Epithelial cell of prostate (primary cell): ENCODE results near the gene PTPRG.

Experiments
- DNase-seq: peaks from one replicate; pipeline ENCODE4 v3.0.0-alpha.2; 2011; ENCODE audit warnings: low read depth, low spot score
- H3K27ac ChIP-seq: fragments of 450-650 bp; 2 replicates; pipeline ENCODE4 v1.5.1; 2017; ENCODE audit warnings: mild to moderate bottlenecking

Gene PTPRG

DNA sequence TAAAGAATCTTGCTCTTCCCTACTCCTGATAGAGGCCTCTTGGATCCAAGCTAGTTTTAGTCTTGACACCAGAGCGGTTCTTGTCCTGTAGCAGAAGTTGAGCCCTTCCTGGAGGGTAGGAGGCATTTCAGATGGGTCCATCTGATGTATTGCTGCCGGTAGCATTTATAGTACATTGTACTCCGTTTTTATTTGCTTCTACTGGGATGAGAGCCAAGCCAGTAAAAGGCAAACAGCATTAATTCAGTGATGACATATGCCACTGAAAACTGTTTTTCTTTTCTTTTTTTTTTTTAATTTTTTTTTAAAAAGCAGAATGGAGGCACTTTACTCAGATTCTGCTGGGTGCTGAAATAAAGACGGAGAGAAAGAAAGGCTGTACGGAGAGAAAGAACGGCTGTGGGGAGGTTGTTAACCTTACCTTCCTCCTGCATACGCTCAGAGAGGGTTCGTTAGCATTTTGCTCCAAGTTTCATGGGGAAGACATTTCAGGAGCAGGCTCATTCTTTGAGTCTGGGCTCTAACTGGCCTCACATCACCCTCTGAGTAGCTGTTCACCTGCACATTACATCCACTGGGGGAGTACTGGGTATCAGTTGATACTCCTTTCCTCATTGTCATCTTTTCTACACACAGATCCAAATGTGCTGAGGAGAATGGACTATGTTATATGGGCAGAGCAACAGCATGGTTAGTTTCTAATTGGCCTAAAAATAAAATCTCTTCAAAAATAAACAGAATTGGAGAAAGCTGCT is 650.5 kb downstream of the PTPRG start:
- no peak for DNase-seq
- no peak overlapping the region for H3K27ac ChIP-seq

DNA sequence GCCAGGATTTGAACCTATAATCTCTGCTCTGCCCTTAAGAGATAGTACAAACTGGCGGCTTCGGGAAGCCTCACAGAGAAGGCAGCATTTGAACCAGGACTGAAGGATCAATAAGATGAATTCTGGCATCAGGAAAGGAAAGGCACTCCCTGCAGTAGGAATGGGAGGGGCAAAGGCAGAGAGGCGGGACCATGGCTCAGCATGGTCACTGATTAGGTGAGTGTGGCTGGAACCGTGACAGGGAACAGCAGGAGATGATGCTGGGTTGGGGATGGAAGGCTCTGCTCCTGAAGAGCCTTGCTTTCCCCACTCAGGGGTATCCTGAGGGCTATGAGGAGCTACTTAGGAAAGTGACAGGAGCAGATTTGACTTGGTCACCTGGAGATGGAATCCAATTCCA is 653.5 kb downstream of the PTPRG start:
- DNase-seq = no peak
- H3K27ac ChIP-seq = no peak overlapping the region

DNA sequence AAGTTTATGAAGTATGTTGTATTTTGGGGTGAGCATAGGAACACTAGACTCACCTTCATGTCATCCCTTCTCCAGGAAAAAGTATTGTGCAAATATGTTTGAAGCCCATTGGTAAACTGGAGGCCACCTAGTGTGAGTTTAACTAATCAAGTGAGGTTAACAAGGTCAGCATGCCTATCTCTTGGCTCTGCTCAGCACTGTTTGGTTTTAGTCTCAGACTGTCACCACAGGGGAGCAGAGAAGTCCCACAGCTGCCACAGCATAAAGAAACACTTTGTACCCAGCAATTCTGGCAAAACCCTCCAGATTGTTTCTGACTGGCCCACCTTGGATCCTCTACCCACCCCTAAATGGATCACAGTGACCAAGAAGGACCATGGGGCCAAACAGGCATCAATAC is 659.2 kb downstream of the PTPRG start:
- DNase-seq = no peak

DNA sequence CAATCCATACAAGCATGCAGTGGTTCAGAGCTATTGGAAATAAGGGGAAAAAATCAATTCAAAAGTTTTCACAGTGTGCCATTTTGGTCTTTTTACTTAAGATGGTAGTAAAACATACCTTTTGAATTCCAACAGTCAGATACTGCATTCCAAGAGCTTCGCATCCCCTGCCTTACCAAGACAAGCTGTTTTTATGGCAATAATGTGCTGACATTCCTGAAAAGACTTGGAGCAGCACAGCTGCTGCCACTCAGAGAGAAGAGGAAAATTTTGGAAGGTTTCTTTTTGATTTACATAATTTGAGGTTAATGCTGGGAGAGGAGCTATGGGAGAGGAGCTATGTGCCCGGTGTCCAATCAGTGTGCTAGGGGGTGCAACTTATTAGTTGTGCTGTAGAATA is 663.7 kb downstream of the PTPRG start:
- no peak overlapping the region for H3K27ac ChIP-seq
- no peak for DNase-seq

More for the DNA sequence above, 659.2 kb downstream of the PTPRG start:
- H3K27ac ChIP-seq = no peak overlapping the region

DNA sequence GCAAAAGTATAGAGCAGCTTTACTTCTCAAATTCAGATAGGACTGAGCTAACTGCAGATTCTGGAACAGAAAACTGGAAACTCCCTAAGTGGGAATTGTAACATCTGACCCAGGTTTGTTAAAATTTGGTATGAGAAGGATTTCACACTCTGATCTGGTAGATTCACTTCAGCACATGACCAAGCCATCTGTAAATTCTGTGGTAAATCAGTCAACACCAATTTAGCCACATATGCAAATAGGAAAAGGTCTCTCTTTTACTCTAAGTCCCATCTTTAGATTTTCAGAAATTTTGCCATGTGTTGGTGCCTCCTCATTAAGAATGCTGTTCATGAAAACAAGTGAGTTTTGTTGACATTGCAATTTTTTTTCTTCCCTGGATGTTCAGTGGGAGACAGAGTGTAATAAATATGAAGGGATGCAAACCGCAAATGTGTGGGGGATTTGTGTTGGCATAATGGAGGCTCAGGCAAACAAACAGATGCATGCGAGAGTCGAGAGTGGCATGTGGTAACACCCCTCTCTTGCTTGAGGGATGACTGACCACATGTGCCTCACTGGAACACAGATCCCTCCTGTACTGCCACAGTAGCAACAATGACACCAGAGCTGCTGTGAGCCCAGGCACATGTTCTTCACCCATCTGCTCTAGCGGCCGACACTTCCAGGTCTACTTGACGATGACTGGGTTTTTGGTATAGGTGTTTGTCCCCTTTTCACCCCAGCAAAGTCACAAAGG is 665.4 kb downstream of the PTPRG start:
- H3K27ac ChIP-seq = no peak overlapping the region
- DNase-seq = no peak

DNA sequence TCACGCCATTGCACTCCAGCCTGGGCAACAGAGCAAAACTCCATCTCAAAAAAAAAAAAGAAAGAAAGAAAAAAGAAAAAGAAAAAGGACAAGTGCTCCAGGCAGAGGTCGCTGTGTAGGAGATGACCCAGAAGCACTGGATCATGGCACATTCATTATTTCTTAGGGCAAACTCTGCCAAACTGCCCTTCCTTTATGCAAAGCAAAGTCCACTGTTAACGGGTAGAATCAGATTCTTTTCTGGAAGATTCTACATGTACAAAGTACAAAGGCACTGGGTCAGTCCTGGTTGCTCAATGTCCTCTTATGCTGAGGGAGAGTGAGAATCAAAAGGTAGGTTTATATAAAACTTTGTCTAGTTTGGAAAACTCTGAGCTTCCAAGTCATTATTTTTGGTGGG is 667.1 kb downstream of the PTPRG start:
- no peak for DNase-seq
- no peak overlapping the region for H3K27ac ChIP-seq

DNA sequence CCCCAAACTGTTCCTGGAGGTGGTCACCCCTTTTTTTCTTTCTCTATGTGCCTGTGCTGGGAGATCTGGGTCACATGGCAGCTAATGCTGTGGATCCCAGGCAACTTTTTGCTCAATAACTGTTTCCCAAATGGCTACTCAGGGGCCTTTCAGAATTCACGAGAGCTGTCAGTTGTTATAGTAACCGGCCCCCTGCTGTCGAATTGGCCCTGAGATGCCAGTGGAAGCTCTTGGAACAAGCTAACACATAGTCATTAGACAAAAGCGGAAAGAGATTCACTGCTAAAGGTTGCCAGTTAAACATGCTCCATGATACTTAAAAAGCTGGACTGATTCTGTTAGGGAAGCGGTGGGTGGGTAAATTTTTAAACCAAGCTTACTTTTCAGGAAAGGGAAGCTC is 667.8 kb downstream of the PTPRG start:
- DNase-seq = no peak
- no peak overlapping the region for H3K27ac ChIP-seq

DNA sequence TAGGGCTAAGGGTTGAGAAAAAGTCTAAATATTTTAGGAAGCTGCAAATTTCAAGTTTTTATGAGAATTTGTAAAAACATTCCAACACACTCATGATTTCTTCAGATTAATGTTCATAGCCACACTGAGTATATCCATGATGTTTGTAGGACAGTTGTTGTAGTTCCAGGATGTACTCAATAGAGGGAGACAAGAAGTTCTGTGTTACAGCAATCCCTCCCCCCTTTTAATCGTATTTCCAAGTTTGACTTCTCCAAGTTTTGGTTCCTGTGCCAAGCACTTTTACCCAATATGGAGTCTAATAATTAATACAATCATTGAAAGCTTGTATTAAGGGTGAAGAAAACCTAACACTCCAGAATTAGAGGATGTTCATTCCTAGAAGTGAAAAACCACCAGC is 668.5 kb downstream of the PTPRG start:
- DNase-seq = no peak

DNA sequence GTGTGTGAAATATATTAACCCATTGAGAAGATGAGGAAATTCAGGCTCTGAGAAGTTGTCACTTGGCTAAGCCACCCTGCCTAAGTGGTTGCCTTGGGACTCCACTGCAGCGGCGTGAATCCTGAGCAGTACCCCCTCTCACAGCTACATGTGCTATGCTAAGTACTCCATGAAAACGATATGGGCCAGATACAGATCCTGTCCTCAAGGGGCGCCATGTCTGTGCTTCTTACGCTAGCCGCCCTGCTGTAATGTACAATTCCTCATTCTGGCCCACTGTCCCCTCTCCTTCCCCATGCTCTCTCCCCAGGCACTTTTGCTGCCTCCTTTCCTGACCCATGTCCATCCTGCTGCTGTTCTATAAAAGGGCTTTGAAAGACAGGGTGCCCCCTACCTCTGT is 671.7 kb downstream of the PTPRG start:
- H3K27ac ChIP-seq = no peak overlapping the region
- DNase-seq = no peak

More for the DNA sequence above, 668.5 kb downstream of the PTPRG start:
- no peak overlapping the region for H3K27ac ChIP-seq

DNA sequence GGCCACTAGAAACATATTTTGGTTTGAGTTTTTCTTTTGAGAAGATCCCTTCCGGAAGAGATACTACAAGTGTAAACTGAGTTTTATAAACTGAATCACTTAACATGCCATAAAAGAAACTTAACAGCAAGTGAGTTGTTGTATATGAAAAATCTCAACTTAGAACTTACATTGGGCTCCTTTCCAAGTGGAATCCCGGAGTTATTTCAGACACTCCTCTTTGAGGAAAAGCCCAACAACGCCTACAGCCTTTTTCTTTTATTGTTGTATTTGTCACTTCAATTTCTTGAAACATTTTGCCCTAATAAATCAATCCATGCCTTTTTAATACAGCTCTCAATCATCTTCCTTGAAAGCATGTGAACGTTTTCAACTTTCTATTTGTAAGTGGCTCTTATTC is 674.6 kb downstream of the PTPRG start:
- no peak for DNase-seq
- no peak overlapping the region for H3K27ac ChIP-seq

DNA sequence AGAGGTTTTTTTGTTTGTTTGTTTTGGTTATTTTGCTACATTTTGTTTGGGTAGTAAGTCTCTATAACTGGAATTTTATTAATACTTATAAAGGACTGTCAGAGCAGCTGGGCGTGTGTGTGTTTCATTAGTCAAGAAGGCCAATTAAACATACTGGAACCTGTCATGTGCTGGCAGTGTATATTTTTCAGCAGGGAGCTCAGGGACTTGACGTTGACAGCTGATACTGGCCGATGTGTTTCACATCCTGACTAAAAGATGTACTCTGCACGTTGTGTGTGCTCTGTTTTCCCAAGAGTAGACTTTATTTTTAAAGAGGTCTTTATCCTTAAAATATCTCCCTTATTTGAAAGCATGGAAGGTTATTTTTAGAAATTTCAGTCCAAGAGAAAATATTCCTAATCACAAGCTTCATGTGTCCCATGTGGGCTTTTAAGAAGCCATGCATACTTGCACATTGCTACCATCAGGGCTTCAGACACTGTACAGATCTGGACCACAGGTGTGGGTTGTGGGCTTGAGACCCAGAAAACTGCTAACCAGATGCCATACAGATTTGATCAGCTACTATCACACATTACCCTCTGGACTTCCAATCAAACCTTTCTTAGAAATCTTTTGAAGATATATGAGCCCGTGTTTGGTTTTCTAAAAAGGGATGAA is 676.0 kb downstream of the PTPRG start:
- DNase-seq = no peak
- H3K27ac ChIP-seq = no peak overlapping the region

DNA sequence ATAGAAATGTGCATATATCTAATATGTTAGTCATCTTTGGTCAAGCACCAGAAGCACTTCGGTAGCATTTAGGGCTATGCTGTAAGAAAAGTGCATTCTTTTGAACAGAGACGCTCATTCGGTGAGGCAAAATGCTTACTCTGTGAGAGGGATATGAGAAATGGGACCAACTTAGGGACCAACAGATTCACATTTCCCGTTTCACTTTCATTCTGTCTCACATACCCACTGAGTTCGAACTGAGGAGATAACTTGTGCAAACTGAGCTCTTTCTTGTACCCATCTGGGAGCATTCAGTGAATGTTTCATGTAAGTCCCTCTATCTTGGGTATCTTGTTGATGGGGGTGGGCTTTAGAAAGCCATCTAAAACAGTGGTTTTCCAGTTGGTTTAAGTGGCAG is 676.6 kb downstream of the PTPRG start:
- DNase-seq = no peak
- no peak overlapping the region for H3K27ac ChIP-seq

DNA sequence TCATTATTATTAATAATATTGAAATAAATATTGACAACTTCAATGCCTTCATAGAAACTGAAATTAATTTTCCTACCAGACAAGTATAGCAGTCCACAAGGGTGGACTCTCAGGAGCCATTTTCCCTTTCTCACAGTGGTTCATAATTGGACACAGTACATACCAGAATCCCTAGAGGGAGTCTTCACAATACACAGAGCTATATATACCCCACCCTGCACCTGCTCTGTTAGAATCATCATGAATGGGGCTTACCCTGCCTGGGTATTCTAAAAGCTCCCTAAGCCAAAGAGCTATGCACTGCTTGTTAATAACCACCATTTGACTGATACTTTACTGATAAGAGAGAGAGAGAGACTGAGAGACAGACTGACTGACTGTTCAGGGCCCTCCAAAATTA is 677.1 kb downstream of the PTPRG start:
- no peak for DNase-seq
- no peak overlapping the region for H3K27ac ChIP-seq

DNA sequence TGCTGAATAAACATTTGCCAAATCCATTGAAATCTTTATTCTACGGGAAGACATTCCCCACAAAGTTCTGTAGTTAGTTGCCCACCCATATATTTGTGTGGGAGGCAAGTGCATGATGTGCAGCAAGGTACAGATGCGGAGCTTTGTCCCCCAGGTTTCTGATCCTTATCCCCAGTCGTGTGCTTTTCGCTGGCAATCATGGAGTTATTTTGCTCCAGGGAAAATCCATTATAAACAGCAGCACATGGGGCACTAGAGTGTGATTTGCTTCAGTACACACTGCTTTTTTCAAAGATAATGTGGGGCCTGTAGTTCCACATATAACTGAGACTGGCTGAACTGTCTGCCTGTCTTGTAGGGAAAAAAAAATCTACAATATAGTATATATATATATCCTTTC is 679.9 kb downstream of the PTPRG start:
- H3K27ac ChIP-seq = no peak overlapping the region

DNA sequence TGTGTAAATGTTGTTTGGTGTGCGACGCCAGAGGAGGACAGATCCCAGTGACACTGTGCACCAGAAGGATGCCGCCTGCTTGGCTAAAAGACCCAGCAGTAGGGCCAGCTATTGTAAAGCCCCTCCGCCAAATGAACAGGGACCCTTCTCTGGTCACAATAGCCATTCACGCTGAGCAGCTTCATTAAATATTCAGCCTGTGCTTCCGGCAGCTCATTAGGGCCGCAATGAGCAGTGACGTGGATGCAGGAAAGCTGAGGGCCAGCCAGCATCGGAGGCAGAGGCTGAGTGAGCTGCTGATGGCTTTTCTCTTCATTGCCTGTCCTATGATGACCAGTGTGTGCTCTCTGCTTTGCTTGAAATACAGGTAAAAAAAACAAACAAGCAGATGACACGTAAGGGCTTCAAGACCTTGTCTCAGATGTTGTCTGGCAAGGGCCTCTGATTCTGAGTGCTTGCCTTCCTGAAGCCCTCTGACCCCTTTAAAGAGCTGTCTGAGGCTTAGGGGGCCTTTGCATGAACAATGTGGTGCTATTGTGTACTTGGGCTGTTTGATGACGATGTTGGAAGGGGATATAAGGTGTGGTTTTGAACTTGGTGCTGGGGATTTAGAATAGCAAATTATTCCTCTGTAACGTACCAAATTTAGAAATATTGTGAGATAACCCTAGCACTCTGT is 681.6 kb downstream of the PTPRG start:
- no peak overlapping the region for H3K27ac ChIP-seq

More for the DNA sequence above, 679.9 kb downstream of the PTPRG start:
- no peak for DNase-seq

DNA sequence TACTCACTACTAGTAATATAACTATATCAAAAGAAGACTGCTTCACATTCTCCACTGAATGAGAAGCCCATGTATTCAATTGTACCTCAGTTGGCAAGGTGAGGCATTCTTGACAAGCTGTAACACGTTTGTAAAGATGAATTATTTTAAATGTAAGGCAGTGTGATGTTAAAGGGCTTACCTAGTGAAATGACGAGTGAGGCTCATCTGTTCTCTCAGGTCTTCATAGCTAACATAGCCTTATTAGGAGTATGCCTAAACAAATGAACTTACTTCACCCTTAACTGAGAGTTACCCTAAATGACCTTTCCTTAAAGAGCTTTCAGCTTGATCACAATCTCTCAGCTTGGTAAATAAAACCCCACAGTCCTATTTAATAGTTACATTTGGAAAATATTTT is 684.7 kb downstream of the PTPRG start:
- H3K27ac ChIP-seq = no peak overlapping the region
- peak; percentile 26 for DNase-seq

More for the DNA sequence above, 681.6 kb downstream of the PTPRG start:
- no peak for DNase-seq

DNA sequence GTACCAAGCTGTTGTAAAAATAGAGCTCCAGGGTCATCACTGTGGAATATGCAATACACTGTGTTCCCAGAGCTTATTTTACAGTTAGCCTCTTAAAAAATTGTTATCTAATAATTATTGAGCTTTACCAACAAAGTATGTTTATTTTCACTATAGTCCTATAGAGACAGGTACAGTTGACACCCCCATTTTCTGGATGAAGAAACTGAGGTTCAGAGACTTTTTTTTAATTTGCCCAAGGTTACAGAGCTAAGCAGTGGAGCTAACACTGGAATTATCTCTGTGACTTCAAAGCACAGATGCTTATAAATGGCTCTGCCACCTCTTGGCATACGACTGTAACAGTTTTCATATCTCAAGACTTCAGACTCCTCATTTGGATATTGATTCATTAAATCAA is 685.6 kb downstream of the PTPRG start:
- DNase-seq = no peak
- H3K27ac ChIP-seq = no peak overlapping the region

DNA sequence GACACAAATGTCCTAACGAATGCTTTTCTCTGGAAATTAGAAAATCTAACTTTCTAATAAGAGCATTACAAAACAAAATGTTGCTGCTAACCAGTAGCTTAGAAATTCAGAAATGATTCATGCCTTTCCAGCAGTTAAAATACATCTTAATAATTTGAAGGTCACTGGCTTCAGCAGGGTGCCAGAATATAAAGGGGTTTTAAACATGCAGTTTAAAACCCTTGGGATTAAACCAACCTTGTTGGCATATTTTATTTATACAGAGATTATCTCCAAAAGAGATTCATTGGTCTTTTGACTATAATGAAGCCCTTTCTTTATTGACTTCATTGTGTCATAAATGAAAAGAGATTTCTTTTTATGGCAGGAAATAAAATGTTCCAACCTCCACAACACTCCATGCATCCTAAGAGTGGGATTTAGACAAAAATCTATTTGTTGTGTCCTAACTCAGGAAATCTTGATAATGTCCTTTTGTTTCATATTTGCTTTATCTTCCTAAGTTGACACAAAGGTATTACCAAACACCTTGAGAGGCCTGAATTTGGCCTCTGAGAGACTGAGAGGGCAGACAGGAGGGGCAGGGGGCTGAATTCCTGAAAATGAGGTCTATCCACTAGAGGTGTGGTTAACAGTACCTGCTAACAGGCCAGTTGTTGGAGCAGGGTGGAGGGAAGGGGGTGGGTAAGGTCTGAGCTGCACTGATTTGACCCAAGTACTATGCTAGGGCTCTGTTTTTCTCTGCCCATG is 687.5 kb downstream of the PTPRG start:
- no peak overlapping the region for H3K27ac ChIP-seq
- no peak for DNase-seq

DNA sequence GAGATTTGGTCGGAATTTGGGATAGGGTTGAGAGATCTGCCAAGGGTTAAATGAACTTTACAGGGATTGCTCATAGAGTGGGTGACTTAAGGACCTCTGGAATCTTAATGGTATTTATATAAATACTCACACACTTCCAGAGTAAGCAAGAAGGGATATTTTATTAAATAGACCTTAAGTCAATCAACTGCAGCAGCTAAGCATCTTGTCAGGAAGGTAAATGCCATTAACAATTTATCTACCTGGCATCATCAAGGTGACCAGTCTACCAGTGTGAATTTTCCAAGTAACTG is 688.1 kb downstream of the PTPRG start:
- H3K27ac ChIP-seq = no peak overlapping the region
- DNase-seq = no peak

DNA sequence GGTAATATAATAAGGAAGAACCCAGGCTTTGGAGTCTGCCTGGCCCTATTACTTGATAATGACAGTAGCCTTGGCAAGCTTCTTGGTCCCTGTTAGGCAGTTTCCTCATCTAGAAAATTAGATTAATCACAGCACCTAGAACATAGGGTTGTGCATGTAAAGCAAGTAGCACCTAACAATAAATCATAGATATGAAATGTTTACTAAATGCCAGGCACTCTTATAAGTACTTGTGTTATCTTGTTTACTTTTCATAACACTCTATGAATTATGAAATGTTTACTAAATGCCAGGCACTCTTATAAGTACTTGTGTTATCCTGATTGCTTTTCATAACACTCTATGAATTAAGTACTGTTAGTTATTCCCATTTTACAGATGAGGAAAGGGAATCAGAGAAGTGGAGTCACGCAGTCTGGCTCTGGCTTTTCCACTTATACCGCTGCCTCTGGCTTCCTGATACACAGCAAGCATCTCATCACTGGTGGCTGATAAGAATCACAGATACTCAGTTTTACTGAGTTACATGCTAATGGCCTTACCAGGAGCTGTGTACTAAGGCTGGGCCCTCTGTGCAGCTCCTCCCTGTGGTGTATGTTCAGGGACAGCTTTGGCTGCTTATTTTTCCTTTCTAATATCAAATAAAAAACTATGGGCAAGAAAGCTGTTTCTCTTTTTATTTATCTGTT is 688.6 kb downstream of the PTPRG start:
- no peak overlapping the region for H3K27ac ChIP-seq
- no peak for DNase-seq
